Neural cell (in vitro differentiated cells): ENCODE results near the gene SLMAP. TPM values are rescaled to one million over a fixed set of nuclear protein-coding genes. Genes with fewer than 3 reads are reported as not detected.

ENCODE experiments used
- H2AFZ ChIP-seq: fragments of 200-600, 300-800 bp; sonication (generic), shearing (Covaris generic); 2 replicates; pipeline ENCODE4 v1.6.0; 2014; ENCODE audit warnings: low read depth, mild to moderate bottlenecking, antibody characterized with exemption, low read length, moderate library complexity
- H3F3A ChIP-seq: fragments of 200-600 bp; shearing (Covaris generic); 2 replicates; pipeline ENCODE4 v1.6.1; 2016; ENCODE audit warnings: mild to moderate bottlenecking, moderate library complexity, mixed read lengths, antibody characterized with exemption, low read length; ENCODE audit not compliant: insufficient read depth, poor library complexity, severe bottlenecking
- H3K27ac ChIP-seq: fragments of 200-600, 300-800 bp; sonication (generic), shearing (Covaris generic); 2 replicates; pipeline ENCODE4 v1.5.1; 2014; ENCODE audit warnings: mild to moderate bottlenecking, low read length, moderate library complexity
- H3K27me3 ChIP-seq: fragments of 300-800, 200-600 bp; sonication (generic), shearing (Covaris generic); 2 replicates; pipeline ENCODE4 v1.6.0; 2014; ENCODE audit warnings: mild to moderate bottlenecking, low read depth, low read length, moderate library complexity; ENCODE audit not compliant: insufficient read depth
- H3K36me3 ChIP-seq: fragments of 300-800, 200-600 bp; sonication (generic), shearing (Covaris generic); 2 replicates; pipeline ENCODE4 v1.5.1; 2014; ENCODE audit warnings: mild to moderate bottlenecking, antibody characterized with exemption, low read length, moderate library complexity; ENCODE audit not compliant: insufficient read depth
- H3K4me2 ChIP-seq: fragments of 300-800, 200-600 bp; sonication (generic), shearing (Covaris generic); 2 replicates; pipeline ENCODE4 v1.6.0; 2014; ENCODE audit warnings: mild to moderate bottlenecking, low read length
- H3K4me3 ChIP-seq: fragments of 300-800, 200-600 bp; sonication (generic), shearing (Covaris generic); 2 replicates; pipeline ENCODE4 v1.5.1; 2014; ENCODE audit warnings: mild to moderate bottlenecking, low read length, moderate library complexity
- H3K79me2 ChIP-seq: fragments of 200-600 bp; shearing (Covaris generic); replicated peaks from 2 replicates; pipeline ENCODE4 v1.6.0; 2014; ENCODE audit warnings: mild to moderate bottlenecking, low read length, moderate library complexity; ENCODE audit not compliant: insufficient read depth
- H3K9ac ChIP-seq: fragments of 300-800, 200-600 bp; sonication (generic), shearing (Covaris generic); 2 replicates; pipeline ENCODE4 v1.6.1; 2016; ENCODE audit warnings: mild to moderate bottlenecking, low read length, mixed read lengths
- H3K9me2 ChIP-seq: fragments of 200-600 bp; shearing (Covaris generic); 2 replicates; pipeline ENCODE4 v1.6.1; 2016; ENCODE audit warnings: mild to moderate bottlenecking, low read length, mixed read lengths; ENCODE audit not compliant: insufficient read depth
- H3K9me3 ChIP-seq: fragments of 200-600, 300-800 bp; sonication (generic), shearing (Covaris generic); 2 replicates; pipeline ENCODE4 v1.6.1; 2016; ENCODE audit warnings: mild to moderate bottlenecking, mixed run types, low read length, moderate library complexity, mixed read lengths
- H4K20me1 ChIP-seq: fragments of 200-600 bp; shearing (Covaris generic); 2 replicates; pipeline ENCODE4 v1.6.1; 2016; ENCODE audit warnings: mild to moderate bottlenecking, mixed run types; ENCODE audit not compliant: insufficient read depth
- EP300 ChIP-seq: fragments of 450-650 bp; conservative IDR thresholded peaks from 2 replicates; pipeline ENCODE4 v1.6.1; 2014; ENCODE audit warnings: antibody characterized with exemption, mild to moderate bottlenecking, moderate library complexity; ENCODE audit not compliant: poor library complexity, severe bottlenecking
- EZH2 ChIP-seq: fragments of 200-600, 300-800 bp; shearing (Covaris generic), sonication (generic); IDR thresholded peaks from 2 replicates; pipeline ENCODE4 v1.6.1; 2014; ENCODE audit warnings: antibody characterized with exemption, low read length, borderline replicate concordance, mild to moderate bottlenecking; ENCODE audit not compliant: insufficient read depth, poor library complexity, severe bottlenecking
- MXI1 ChIP-seq: fragments of 450-650 bp; conservative IDR thresholded peaks from 2 replicates; pipeline ENCODE4 v1.6.1; 2014; ENCODE audit warnings: antibody characterized with exemption, mild to moderate bottlenecking; ENCODE audit not compliant: poor library complexity, severe bottlenecking
- POLR2AphosphoS5 ChIP-seq: IDR thresholded peaks from 2 replicates; pipeline ENCODE4 v1.6.1; 2012
- RAD21 ChIP-seq: fragments of 450-650 bp; conservative IDR thresholded peaks from 2 replicates; pipeline ENCODE4 v1.6.1; 2014; ENCODE audit warnings: antibody characterized with exemption, mild to moderate bottlenecking, moderate library complexity
- SMC3 ChIP-seq: fragments of 450-650 bp; conservative IDR thresholded peaks from 2 replicates; pipeline ENCODE4 v1.6.1; 2014; ENCODE audit warnings: antibody characterized with exemption, mild to moderate bottlenecking, moderate library complexity; ENCODE audit not compliant: poor library complexity
- TAF1 ChIP-seq: IDR thresholded peaks from 2 replicates; pipeline ENCODE4 v1.6.1; 2012; ENCODE audit warnings: low read depth
- polyA plus RNA-seq: library from polyadenylated mRNA; depleted of rRNA; stranded (reverse); fragments of >200 nt; gene quantifications from 2 replicates; pipeline ENCODE4 v1.2.3, GENCODE V29; 2014
- TF ChIP-seq, protein P1 (sequence below): IDR thresholded peaks from 2 replicates; pipeline ENCODE4 v1.6.1; 2012; ENCODE audit warnings: borderline replicate concordance
- TF ChIP-seq, protein P2 (sequence below): fragments of 450-650 bp; IDR thresholded peaks from 2 replicates; pipeline ENCODE4 v1.5.1; 2014; ENCODE audit warnings: antibody characterized with exemption, mild to moderate bottlenecking, moderate library complexity; ENCODE audit not compliant: poor library complexity, severe bottlenecking

SLMAP gene
- polyA plus RNA-seq, 1 donor from 2014 or later, result 42.1 TPM

DNA sequence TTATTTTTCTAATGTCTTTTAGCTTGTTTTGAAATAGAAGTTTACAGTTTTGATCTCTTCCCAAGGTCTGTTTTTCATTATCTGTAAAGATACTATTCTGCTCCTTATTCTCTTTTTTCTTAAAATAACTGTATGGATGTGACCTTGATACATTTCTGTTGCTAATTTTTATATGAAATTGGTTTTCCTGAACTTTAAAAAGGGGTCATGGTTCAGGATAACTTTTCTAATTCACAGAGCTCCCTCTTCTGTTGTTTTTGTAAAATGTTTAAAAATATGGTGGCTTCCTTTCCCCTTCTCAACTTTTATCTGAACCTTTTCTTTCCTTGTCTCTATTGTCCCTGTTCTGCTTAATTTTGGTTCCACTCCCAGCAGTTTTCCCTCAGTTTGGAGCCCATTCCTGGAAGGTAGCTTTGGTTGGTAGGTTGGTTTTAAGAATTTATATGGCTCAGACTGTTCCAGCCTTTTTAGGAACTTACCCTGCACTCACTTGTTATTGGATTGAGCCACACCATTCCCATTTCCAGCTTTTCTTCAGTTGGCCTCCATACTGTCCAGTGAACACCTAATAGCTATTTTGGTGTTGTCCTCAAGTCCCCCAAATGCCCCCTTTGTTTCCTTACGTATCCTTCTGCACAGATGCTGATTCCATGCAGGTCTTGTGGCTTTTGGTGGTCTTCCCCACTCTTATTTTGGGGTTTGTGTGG lies 70.3 kb downstream of the SLMAP start:
- peaks cover 4% of the 10 kb centered on the region for H3K79me2 ChIP-seq

DNA sequence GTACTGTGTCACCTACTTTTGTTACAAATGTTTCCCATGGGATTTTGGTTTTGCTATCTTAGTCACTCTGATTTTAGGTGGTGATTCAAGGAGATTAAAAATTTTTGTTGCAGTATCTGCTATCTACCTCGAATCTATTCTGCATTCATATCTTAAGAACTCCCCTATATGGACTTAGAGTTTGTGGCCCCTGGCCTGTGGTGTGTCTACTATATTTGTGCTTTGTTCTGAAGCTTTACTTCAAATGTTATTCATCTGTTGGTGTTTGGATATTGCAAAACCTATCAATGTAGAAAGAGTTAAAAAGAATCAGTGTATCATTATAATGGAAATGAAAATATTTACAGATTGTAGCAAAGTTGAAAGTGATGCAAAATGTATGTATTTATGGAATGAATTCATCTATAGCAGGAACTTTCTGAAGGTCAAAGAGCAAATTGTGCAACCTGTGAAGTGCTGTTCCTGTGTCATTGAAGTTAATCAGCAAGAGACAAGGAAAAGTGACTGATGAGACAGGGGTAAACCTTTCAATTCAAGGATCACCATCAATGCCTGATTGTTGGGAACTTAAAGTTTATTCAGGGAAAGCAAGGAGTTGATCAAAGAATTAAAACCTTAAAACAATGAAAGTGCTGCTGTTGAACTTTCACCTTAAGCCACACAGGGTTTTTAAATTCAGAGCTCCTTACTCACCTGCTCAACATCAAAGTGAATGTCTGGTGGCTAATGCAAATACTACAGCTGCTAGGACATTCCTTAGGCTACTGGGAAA lies 71.0 kb downstream of the SLMAP start:
- Histone ChIP-seq H3K9ac (no peak overlapping the region), H3K9me3 (no peaks in the 10 kb centered on the region), H3K4me3 (no peak overlapping the region), H3K27ac (no peak overlapping the region), H3K79me2 (peaks cover 4% of the 10 kb centered on the region), H3K36me3 (no peaks in the 10 kb centered on the region), H3K27me3 (no peaks in the 10 kb centered on the region), H2AFZ (no peak overlapping the region), H3K4me2 (no peak overlapping the region), H3K9me2 (no peaks in the 10 kb centered on the region), H4K20me1 (no peaks in the 10 kb centered on the region), H3F3A (no peaks in the 10 kb centered on the region)
- TF ChIP-seq TAF1 (no peak), MXI1 (no peak), EP300 (no peak), EZH2 (no peak), RAD21 (no peak), POLR2AphosphoS5 (no peak)
- TF ChIP-seq, protein P1, sequence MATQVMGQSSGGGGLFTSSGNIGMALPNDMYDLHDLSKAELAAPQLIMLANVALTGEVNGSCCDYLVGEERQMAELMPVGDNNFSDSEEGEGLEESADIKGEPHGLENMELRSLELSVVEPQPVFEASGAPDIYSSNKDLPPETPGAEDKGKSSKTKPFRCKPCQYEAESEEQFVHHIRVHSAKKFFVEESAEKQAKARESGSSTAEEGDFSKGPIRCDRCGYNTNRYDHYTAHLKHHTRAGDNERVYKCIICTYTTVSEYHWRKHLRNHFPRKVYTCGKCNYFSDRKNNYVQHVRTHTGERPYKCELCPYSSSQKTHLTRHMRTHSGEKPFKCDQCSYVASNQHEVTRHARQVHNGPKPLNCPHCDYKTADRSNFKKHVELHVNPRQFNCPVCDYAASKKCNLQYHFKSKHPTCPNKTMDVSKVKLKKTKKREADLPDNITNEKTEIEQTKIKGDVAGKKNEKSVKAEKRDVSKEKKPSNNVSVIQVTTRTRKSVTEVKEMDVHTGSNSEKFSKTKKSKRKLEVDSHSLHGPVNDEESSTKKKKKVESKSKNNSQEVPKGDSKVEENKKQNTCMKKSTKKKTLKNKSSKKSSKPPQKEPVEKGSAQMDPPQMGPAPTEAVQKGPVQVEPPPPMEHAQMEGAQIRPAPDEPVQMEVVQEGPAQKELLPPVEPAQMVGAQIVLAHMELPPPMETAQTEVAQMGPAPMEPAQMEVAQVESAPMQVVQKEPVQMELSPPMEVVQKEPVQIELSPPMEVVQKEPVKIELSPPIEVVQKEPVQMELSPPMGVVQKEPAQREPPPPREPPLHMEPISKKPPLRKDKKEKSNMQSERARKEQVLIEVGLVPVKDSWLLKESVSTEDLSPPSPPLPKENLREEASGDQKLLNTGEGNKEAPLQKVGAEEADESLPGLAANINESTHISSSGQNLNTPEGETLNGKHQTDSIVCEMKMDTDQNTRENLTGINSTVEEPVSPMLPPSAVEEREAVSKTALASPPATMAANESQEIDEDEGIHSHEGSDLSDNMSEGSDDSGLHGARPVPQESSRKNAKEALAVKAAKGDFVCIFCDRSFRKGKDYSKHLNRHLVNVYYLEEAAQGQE, result no peak
- TF ChIP-seq, protein P2, sequence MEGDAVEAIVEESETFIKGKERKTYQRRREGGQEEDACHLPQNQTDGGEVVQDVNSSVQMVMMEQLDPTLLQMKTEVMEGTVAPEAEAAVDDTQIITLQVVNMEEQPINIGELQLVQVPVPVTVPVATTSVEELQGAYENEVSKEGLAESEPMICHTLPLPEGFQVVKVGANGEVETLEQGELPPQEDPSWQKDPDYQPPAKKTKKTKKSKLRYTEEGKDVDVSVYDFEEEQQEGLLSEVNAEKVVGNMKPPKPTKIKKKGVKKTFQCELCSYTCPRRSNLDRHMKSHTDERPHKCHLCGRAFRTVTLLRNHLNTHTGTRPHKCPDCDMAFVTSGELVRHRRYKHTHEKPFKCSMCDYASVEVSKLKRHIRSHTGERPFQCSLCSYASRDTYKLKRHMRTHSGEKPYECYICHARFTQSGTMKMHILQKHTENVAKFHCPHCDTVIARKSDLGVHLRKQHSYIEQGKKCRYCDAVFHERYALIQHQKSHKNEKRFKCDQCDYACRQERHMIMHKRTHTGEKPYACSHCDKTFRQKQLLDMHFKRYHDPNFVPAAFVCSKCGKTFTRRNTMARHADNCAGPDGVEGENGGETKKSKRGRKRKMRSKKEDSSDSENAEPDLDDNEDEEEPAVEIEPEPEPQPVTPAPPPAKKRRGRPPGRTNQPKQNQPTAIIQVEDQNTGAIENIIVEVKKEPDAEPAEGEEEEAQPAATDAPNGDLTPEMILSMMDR, result no peak

More for the DNA sequence above, 70.3 kb downstream of the SLMAP start:
- Histone ChIP-seq H3K27me3 (no peaks in the 10 kb centered on the region), H3K9ac (no peak overlapping the region), H3K4me3 (no peak overlapping the region), H2AFZ (no peak overlapping the region), H3K36me3 (no peaks in the 10 kb centered on the region), H3K4me2 (no peak overlapping the region), H3K27ac (no peak overlapping the region), H3F3A (no peaks in the 10 kb centered on the region), H3K9me3 (no peaks in the 10 kb centered on the region), H3K9me2 (no peaks in the 10 kb centered on the region), H4K20me1 (no peaks in the 10 kb centered on the region)
- TF ChIP-seq EZH2, result no peak
- no peak for TF ChIP-seq SMC3
- TF ChIP-seq RAD21, result no peak
- no peak for TF ChIP-seq MXI1
- TF ChIP-seq TAF1, result no peak
- TF ChIP-seq, protein P2, result no peak
- TF ChIP-seq EP300, result no peak
- TF ChIP-seq, protein P1, result no peak
- no peak for TF ChIP-seq POLR2AphosphoS5
